ENCODE results near the gene SCP2. TPM values are rescaled to one million over a fixed set of nuclear protein-coding genes. Genes with fewer than 3 reads are reported as not detected.

Gene SCP2
- total RNA-seq, 1 experiment from 2014 or later = 53.8 TPM

DNA sequence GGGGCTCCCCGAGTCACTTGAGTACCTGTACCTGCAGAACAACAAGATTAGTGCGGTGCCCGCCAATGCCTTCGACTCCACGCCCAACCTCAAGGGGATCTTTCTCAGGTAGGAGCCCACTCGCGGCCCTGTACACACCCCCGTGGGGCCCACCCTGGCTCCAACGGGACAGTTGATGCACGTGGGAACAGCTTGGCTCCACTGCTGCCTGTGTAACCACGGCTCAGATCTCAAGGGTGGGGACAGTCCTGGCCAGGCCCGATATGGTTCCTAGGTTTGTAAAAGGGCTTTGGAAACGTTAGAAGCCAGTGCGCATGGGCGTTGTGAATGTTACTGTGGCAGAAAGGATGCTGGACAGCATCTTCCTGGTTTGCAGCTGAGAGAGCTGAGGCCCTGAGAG, 153.7 kb downstream of the SCP2 start:
- TF ChIP-seq, protein P1, sequence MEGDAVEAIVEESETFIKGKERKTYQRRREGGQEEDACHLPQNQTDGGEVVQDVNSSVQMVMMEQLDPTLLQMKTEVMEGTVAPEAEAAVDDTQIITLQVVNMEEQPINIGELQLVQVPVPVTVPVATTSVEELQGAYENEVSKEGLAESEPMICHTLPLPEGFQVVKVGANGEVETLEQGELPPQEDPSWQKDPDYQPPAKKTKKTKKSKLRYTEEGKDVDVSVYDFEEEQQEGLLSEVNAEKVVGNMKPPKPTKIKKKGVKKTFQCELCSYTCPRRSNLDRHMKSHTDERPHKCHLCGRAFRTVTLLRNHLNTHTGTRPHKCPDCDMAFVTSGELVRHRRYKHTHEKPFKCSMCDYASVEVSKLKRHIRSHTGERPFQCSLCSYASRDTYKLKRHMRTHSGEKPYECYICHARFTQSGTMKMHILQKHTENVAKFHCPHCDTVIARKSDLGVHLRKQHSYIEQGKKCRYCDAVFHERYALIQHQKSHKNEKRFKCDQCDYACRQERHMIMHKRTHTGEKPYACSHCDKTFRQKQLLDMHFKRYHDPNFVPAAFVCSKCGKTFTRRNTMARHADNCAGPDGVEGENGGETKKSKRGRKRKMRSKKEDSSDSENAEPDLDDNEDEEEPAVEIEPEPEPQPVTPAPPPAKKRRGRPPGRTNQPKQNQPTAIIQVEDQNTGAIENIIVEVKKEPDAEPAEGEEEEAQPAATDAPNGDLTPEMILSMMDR (IDR thresholded peaks at IDR 0.05; ENCODE audit: unreplicated experiment) = no peak
- DNase-seq (ENCODE audit: unreplicated experiment) = no peak
- H3K27ac Mint-ChIP-seq (ENCODE audit: low read depth, unreplicated experiment) = no peak overlapping the region
- peaks cover 8% of the 10 kb centered on the region for H3K4me1 Mint-ChIP-seq (ENCODE audit: insufficient read depth, unreplicated experiment)
- ChIA-PET CTCF (interaction anchor here (0.6 to 0.7 kb wide), 2 partner anchors 15 to 106 kb away, joined by 3 read pairs; no protein-coding TSS in a partner anchor), POLR2A (no interaction called here)
- H3K27me3 Mint-ChIP-seq (ENCODE audit: insufficient read depth, unreplicated experiment) = no peaks in the 10 kb centered on the region
- H3K36me3 Mint-ChIP-seq (ENCODE audit: insufficient read depth, unreplicated experiment) = no peaks in the 10 kb centered on the region
- intact Hi-C loops (cut with micrococcal nuclease) = no loop called here
- BruUV-seq (replicated peaks) = no TSS peak
- H3K9me3 Mint-ChIP-seq (ENCODE audit: unreplicated experiment) = no peaks in the 10 kb centered on the region
- H3K4me3 Mint-ChIP-seq (ENCODE audit: unreplicated experiment) = no peak overlapping the region

DNA sequence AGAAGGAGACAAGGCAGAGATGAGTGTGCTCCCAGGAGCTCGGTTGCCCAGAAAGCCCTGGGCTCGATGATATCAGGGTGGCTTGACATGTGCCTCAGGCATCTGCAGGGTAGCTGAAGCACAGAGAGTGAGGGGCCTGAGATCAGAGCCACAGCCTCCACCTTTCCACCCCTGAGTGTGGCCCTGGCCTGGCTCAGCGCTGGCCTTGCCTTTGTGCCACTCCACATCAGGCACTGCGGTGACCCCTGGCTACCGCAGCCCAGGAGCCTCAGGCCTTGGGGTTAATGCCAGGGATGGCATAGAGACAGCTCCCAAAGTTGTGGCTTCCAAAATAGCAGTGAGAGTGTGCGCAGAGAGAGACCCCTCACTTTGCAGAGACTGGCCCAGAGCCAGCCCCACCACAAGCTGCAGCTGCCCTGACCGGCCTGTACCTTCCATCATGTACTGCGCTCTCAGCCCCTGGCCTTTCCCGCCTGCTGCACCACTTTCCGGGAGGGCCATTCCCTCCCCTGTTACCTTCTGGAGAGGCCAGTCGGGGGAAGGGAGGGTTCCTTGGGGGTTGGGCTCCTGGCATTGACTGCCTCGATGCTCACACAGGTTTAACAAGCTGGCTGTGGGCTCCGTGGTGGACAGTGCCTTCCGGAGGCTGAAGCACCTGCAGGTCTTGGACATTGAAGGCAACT, 154.4 kb downstream of the SCP2 start:
- no peak overlapping the region for H3K4me3 Mint-ChIP-seq (ENCODE audit: unreplicated experiment)
- no peaks in the 10 kb centered on the region for H3K9me3 Mint-ChIP-seq (ENCODE audit: unreplicated experiment)
- ChIA-PET POLR2A (no interaction called here), CTCF (interaction anchor here (0.6 kb wide), 1 partner anchor 105 kb away, joined by 3 read pairs; no protein-coding TSS in a partner anchor)
- TF ChIP-seq, protein P1 (IDR thresholded peaks at IDR 0.05; ENCODE audit: unreplicated experiment) = no peak
- intact Hi-C loops (cut with micrococcal nuclease) = no loop called here
- no peaks in the 10 kb centered on the region for H3K27me3 Mint-ChIP-seq (ENCODE audit: insufficient read depth, unreplicated experiment)
- no peak for DNase-seq (ENCODE audit: unreplicated experiment)
- no peaks in the 10 kb centered on the region for H3K36me3 Mint-ChIP-seq (ENCODE audit: insufficient read depth, unreplicated experiment)
- H3K4me1 Mint-ChIP-seq (ENCODE audit: insufficient read depth, unreplicated experiment) = peaks cover 8% of the 10 kb centered on the region
- H3K27ac Mint-ChIP-seq (ENCODE audit: low read depth, unreplicated experiment) = no peak overlapping the region
- BruUV-seq (replicated peaks) = no TSS peak

DNA sequence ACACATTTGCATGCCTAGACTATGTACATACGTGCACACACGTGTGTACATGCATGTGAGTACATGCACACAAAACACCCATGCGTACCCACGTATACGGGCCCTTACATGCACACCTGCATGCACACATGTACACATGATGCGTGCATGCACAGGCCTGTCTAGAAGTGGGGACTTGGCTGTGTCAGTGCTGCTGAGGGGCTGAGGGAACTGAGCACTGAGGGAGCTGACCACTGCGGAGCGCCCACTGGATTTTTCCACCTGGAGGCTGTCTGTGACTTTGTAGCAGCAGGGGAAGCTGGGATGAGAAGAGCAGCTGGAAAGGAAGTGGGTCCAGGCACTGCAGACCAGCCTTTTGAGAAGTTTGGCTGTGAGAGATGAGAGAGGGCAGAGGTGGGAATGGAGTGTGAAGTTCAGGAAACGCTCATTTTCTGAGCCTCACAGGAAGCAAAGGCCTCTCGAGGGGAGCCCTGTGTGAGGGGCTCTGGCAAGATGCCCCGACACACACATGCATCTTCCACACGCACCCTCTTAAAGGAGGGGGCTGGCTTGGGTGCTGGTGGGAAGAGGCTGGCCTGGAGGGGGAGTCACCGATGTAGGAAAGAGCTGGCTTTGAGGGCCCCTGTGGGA, 155.9 kb downstream of the SCP2 start:
- no peak overlapping the region for H3K4me3 Mint-ChIP-seq (ENCODE audit: unreplicated experiment)
- H3K9me3 Mint-ChIP-seq (ENCODE audit: unreplicated experiment) = no peaks in the 10 kb centered on the region
- no peaks in the 10 kb centered on the region for H3K27me3 Mint-ChIP-seq (ENCODE audit: insufficient read depth, unreplicated experiment)
- peaks cover 8% of the 10 kb centered on the region for H3K4me1 Mint-ChIP-seq (ENCODE audit: insufficient read depth, unreplicated experiment)
- H3K27ac Mint-ChIP-seq (ENCODE audit: low read depth, unreplicated experiment) = no peak overlapping the region
- intact Hi-C loops (cut with micrococcal nuclease) = no loop called here
- no peak for DNase-seq (ENCODE audit: unreplicated experiment)
- no TSS peak for BruUV-seq (replicated peaks)
- TF ChIP-seq, protein P1 (IDR thresholded peaks at IDR 0.05; ENCODE audit: unreplicated experiment) = no peak
- CTCF ChIA-PET = no interaction called here
- no peaks in the 10 kb centered on the region for H3K36me3 Mint-ChIP-seq (ENCODE audit: insufficient read depth, unreplicated experiment)
- POLR2A ChIA-PET = interaction anchor here (0.6 kb wide), 1 partner anchor 36 kb away, joined by 3 read pairs; no protein-coding TSS in a partner anchor

DNA sequence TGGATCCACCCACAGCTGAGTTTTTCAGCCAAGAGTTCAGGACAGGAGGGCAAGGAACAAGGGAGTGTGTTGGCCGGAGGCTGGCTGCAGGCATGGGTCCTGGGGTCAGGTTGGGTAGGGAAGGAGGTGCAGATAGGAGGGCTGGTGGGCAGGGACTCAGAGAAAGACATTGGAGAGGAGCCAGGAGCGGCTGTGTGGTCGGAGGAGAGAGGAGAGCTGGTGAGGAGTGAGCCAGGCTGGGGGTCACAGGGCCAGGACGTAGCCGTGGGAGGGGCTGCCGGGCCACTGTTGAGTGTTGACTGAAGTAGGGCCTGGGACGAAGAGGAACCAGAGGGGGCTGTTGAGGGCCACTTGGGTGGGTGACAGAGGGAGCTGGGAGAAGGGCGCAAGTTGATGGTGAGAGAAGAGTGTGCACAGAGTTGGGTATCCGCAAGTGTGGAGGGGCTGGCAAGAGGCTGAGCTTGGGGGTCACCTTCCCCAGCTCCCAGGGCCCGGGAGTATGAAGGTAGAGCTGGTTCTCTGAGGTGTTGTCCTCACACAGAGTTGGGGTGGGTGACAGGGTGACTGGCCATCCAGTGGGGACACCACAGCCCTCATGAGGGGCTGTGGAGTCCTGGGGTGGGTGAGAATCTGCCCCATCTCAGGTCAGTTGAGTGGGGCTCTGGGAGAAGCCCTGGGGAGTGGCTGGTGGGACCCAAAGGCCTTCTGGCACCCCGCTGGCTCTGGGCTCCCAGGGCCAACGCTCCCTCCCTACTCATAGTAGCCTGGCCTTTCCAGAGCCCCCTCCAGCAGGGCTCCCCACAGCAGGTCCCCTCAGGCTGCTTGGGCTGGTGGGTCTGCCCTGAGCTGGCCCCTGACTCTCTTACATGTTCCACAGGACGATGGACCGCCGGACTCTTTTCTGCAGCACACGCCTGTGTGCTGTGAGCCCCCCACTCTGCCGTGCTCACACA, 156.8 kb downstream of the SCP2 start:
- H3K4me3 Mint-ChIP-seq (ENCODE audit: unreplicated experiment) = no peak overlapping the region
- H3K4me1 Mint-ChIP-seq (ENCODE audit: insufficient read depth, unreplicated experiment) = peaks cover 8% of the 10 kb centered on the region
- no peak overlapping the region for H3K27ac Mint-ChIP-seq (ENCODE audit: low read depth, unreplicated experiment)
- ChIA-PET POLR2A (interaction anchor here (0.6 kb wide), 1 partner anchor 37 kb away, joined by 3 read pairs; no protein-coding TSS in a partner anchor), CTCF (interaction anchor here (0.6 kb wide), 2 partner anchors 15 to 38 kb away, joined by 3 read pairs; no protein-coding TSS in a partner anchor)
- H3K27me3 Mint-ChIP-seq (ENCODE audit: insufficient read depth, unreplicated experiment) = no peaks in the 10 kb centered on the region
- intact Hi-C loops (cut with micrococcal nuclease) = no loop called here
- TF ChIP-seq, protein P1 (IDR thresholded peaks at IDR 0.05; ENCODE audit: unreplicated experiment) = no peak
- no peak for DNase-seq (ENCODE audit: unreplicated experiment)
- no peaks in the 10 kb centered on the region for H3K36me3 Mint-ChIP-seq (ENCODE audit: insufficient read depth, unreplicated experiment)
- no peaks in the 10 kb centered on the region for H3K9me3 Mint-ChIP-seq (ENCODE audit: unreplicated experiment)
- no TSS peak for BruUV-seq (replicated peaks)

Data from MCF 10A (cell line).